ENCODE data around the gene COL4A2.

COL4A2 gene

GRCh38 chr13:110525328-110526319 lies 218.5 kb downstream of the COL4A2 start:
- no peak overlapping the region for H2AFZ ChIP-seq (ENCODE audit: low read length)
- no peak overlapping the region for H2BK12ac ChIP-seq (ENCODE audit: low read length)
- no peak overlapping the region for H3K23ac ChIP-seq (ENCODE audit: low read depth, low read length, poor library complexity)
- H3K9me3 ChIP-seq (replicated peaks in 1 of 2; ENCODE audit: control insufficient read depth in 2 of 2, insufficient read depth in 1 of 2, low read depth in 1 of 2, low read length in 2 of 2): peaks cover 0 to 9% of the 10 kb centered on the region in 2 donors
- peaks cover 0 to 5% (median 0%) of the 10 kb centered on the region in 3 experiments for H3K27me3 ChIP-seq (ENCODE audit: control insufficient read depth in 3 of 3, insufficient read depth in 3 of 3, low read depth in 1 of 3, low read length in 3 of 3)
- peaks cover 2% of the 10 kb centered on the region for H3K79me1 ChIP-seq (ENCODE audit: low read depth, low read length)
- H2BK15ac ChIP-seq (ENCODE audit: low read length): no peak overlapping the region
- H4K91ac ChIP-seq (ENCODE audit: low read depth, low read length, poor library complexity): no peak overlapping the region
- DNase-seq (ENCODE audit: low spot score): no peak
- peak overlapping the region; percentile 39 for H3K9ac ChIP-seq (ENCODE audit: low read depth, low read length, poor library complexity)
- H2AK5ac ChIP-seq (ENCODE audit: low read depth, low read length): peak overlapping the region; percentile 71
- H3K4me2 ChIP-seq (ENCODE audit: insufficient read depth, low read length, poor library complexity, severe bottlenecking): no peak overlapping the region
- H4K8ac ChIP-seq (ENCODE audit: low read depth, low read length): no peak overlapping the region
- H3K4me1 ChIP-seq (ENCODE audit: control insufficient read depth in 2 of 2, insufficient read depth in 1 of 2, low read depth in 1 of 2, low read length in 2 of 2): peaks cover 8% of the 10 kb centered on the region in 2 donors
- no peak overlapping the region for H3K4ac ChIP-seq (ENCODE audit: low read length)
- H3K27ac ChIP-seq (replicated peaks; ENCODE audit: low read length): no peak overlapping the region
- H3K36me3 ChIP-seq (replicated peaks in 1 of 2; ENCODE audit: control insufficient read depth in 2 of 2, insufficient read depth in 2 of 2, low read length in 2 of 2): no peaks in the 10 kb centered on the region
- no peak overlapping the region for H2BK5ac ChIP-seq (ENCODE audit: low read length)
- no peak overlapping the region for H2BK120ac ChIP-seq (ENCODE audit: low read depth, low read length)
- no CpG with 5 or more reads among the region's 25 CpGs for WGBS, 2 donors (ENCODE audit: extremely low coverage in 2 of 2, insufficient read length in 2 of 2, insufficient replicate concordance in 1 of 2)
- H3K14ac ChIP-seq (ENCODE audit: low read length): peak overlapping the region; percentile 9
- no peak overlapping the region for H3K4me3 ChIP-seq (ENCODE audit: low read length in 2 of 2)
- H3K18ac ChIP-seq (ENCODE audit: low read length): peak overlapping the region; percentile 86

DNA sequence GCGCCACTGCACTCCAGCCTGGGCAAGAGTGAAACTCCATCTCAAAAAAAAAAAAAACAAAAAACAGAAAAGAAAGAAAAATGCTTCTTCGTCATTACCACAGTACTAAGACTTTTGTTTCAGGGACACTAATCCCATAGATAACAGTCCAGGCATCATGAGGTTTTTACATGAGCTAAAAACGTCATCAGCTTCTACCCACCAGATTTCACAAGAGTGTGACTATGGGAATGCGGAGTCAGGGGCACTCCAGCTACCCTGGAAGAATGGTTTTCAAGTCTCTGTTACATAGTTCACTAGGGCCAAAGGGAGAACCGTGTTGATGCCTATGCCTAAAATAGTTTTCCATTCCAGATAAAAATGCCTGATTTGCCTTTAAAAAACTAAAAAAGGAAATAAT lies 221.3 kb downstream of the COL4A2 start:
- Histone ChIP-seq H3K4me2 (ENCODE audit: insufficient read depth, low read length, poor library complexity, severe bottlenecking) (no peak overlapping the region), H3K27me3 (ENCODE audit: control insufficient read depth in 3 of 3, insufficient read depth in 3 of 3, low read depth in 1 of 3, low read length in 3 of 3) (peaks cover 0 to 5% (median 0%) of the 10 kb centered on the region in 3 experiments), H2BK5ac (ENCODE audit: low read length) (no peak overlapping the region), H2BK12ac (ENCODE audit: low read length) (no peak overlapping the region), H2AFZ (ENCODE audit: low read length) (no peak overlapping the region), H3K27ac (replicated peaks; ENCODE audit: low read length) (no peak overlapping the region), H3K18ac (ENCODE audit: low read length) (no peak overlapping the region), H2BK15ac (ENCODE audit: low read length) (no peak overlapping the region), H4K91ac (ENCODE audit: low read depth, low read length, poor library complexity) (no peak overlapping the region), H2BK120ac (ENCODE audit: low read depth, low read length) (no peak overlapping the region), H3K4me3 (ENCODE audit: low read length in 2 of 2) (no peak overlapping the region), H2AK5ac (ENCODE audit: low read depth, low read length) (no peak overlapping the region), H3K4me1 (ENCODE audit: control insufficient read depth in 2 of 2, insufficient read depth in 1 of 2, low read depth in 1 of 2, low read length in 2 of 2) (peaks cover 3 to 7% of the 10 kb centered on the region in 2 donors), H3K4ac (ENCODE audit: low read length) (no peak overlapping the region), H3K79me1 (ENCODE audit: low read depth, low read length) (peaks cover 2% of the 10 kb centered on the region), H3K23ac (ENCODE audit: low read depth, low read length, poor library complexity) (no peak overlapping the region), H3K9ac (ENCODE audit: low read depth, low read length, poor library complexity) (no peak overlapping the region), H3K14ac (ENCODE audit: low read length) (no peak overlapping the region), H4K8ac (ENCODE audit: low read depth, low read length) (no peak overlapping the region), H3K36me3 (replicated peaks in 1 of 2; ENCODE audit: control insufficient read depth in 2 of 2, insufficient read depth in 2 of 2, low read length in 2 of 2) (no peaks in the 10 kb centered on the region), H3K9me3 (replicated peaks in 1 of 2; ENCODE audit: control insufficient read depth in 2 of 2, insufficient read depth in 1 of 2, low read depth in 1 of 2, low read length in 2 of 2) (peaks cover 0 to 17% of the 10 kb centered on the region in 2 donors)
- no CpG with 5 or more reads among the region's 5 CpGs for WGBS, 2 donors (ENCODE audit: extremely low coverage in 2 of 2, insufficient read length in 2 of 2, insufficient replicate concordance in 1 of 2)
- no peak for DNase-seq (ENCODE audit: low spot score)

DNA sequence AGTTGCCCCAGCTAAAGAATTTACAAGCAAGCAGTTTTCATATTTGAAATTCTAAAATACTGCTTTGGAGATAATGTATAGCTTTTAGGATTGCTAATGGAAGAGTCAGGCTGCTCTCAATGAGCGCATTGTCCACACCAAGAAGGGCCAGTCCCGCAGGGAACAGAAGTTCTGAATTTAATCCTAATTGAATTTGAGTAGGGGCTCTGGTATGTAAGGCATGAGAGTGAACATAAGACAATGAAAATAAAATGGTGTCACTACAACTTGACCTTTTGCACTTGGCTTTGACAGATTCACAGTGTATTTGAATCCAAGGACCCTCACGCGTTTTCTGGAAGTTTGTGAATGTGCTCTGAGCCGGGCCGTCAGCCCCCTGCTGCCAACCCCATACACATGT lies 221.8 kb downstream of the COL4A2 start:
- Histone ChIP-seq H3K4me1 (ENCODE audit: control insufficient read depth in 2 of 2, insufficient read depth in 1 of 2, low read depth in 1 of 2, low read length in 2 of 2) (peaks cover 3 to 7% of the 10 kb centered on the region in 2 donors), H2AFZ (ENCODE audit: low read length) (no peak overlapping the region), H3K4ac (ENCODE audit: low read length) (no peak overlapping the region), H2BK120ac (ENCODE audit: low read depth, low read length) (no peak overlapping the region), H3K18ac (ENCODE audit: low read length) (no peak overlapping the region), H3K27ac (replicated peaks; ENCODE audit: low read length) (no peak overlapping the region), H2AK5ac (ENCODE audit: low read depth, low read length) (no peak overlapping the region), H3K23ac (ENCODE audit: low read depth, low read length, poor library complexity) (no peak overlapping the region), H4K91ac (ENCODE audit: low read depth, low read length, poor library complexity) (no peak overlapping the region), H3K27me3 (ENCODE audit: control insufficient read depth in 3 of 3, insufficient read depth in 3 of 3, low read depth in 1 of 3, low read length in 3 of 3) (peaks cover 0 to 5% (median 0%) of the 10 kb centered on the region in 3 experiments), H2BK5ac (ENCODE audit: low read length) (no peak overlapping the region), H3K4me2 (ENCODE audit: insufficient read depth, low read length, poor library complexity, severe bottlenecking) (no peak overlapping the region), H2BK12ac (ENCODE audit: low read length) (no peak overlapping the region), H4K8ac (ENCODE audit: low read depth, low read length) (no peak overlapping the region), H2BK15ac (ENCODE audit: low read length) (no peak overlapping the region), H3K14ac (ENCODE audit: low read length) (no peak overlapping the region), H3K4me3 (ENCODE audit: low read length in 2 of 2) (no peak overlapping the region), H3K9ac (ENCODE audit: low read depth, low read length, poor library complexity) (no peak overlapping the region), H3K9me3 (replicated peaks in 1 of 2; ENCODE audit: control insufficient read depth in 2 of 2, insufficient read depth in 1 of 2, low read depth in 1 of 2, low read length in 2 of 2) (peaks cover 0 to 17% of the 10 kb centered on the region in 2 donors), H3K36me3 (replicated peaks in 1 of 2; ENCODE audit: control insufficient read depth in 2 of 2, insufficient read depth in 2 of 2, low read length in 2 of 2) (no peaks in the 10 kb centered on the region), H3K79me1 (ENCODE audit: low read depth, low read length) (peaks cover 2% of the 10 kb centered on the region)
- WGBS, 2 donors (ENCODE audit: extremely low coverage in 2 of 2, insufficient read length in 2 of 2, insufficient replicate concordance in 1 of 2): no CpG with 5 or more reads among the region's 6 CpGs
- no peak for DNase-seq (ENCODE audit: low spot score)
